ENCODE data around the gene SH3BGR. TPM values are rescaled to one million over a fixed set of nuclear protein-coding genes. Genes with fewer than 3 reads are reported as not detected.

SH3BGR gene
- total RNA-seq, 4 donors from 2014 or later = 1.1 to 6.6 (median 5.1) TPM; not detected in 1

GRCh38 chr21:39527067-39527595 lies 75.4 kb downstream of the SH3BGR start:
- TF ChIP-seq CTCF (IDR thresholded peaks at IDR 0.05; ENCODE audit: low read depth) = no peak

- no peak for TF ChIP-seq CTCF (IDR thresholded peaks at IDR 0.05; ENCODE audit: low read depth)
Measured at GRCh38 chr21:39527664-39528381, 76.1 kb downstream of the SH3BGR start.

- TF ChIP-seq CTCF (IDR thresholded peaks at IDR 0.05; ENCODE audit: low read depth) = no peak
Measured at GRCh38 chr21:39529026-39529425, 77.3 kb downstream of the SH3BGR start.

- no peak for TF ChIP-seq CTCF (IDR thresholded peaks at IDR 0.05; ENCODE audit: low read depth)
Measured at GRCh38 chr21:39531064-39531463, 79.3 kb downstream of the SH3BGR start.

GRCh38 chr21:39531840-39532239 lies 80.1 kb downstream of the SH3BGR start:
- no peak for TF ChIP-seq CTCF (IDR thresholded peaks at IDR 0.05; ENCODE audit: low read depth)

GRCh38 chr21:39533545-39534380 lies 82.0 kb downstream of the SH3BGR start:
- TF ChIP-seq CTCF (IDR thresholded peaks at IDR 0.05; ENCODE audit: low read depth) = no peak

All from subcutaneous adipose tissue (tissue), 4 donors.